GM20431 (cell line): Measurements from ENCODE around the gene MAN2C1.
"Not testable (repeated sequence)": the region's sequence is repeated elsewhere in the genome, so short reads cannot be mapped to it uniquely, and the experiment has no call there.

ENCODE experiments used
- in situ Hi-C: fragments of 300-500 bp; cut with MseI, MboI; formaldehyde crosslinking; loops from one replicate; pipeline ENCODE4 v1.15.0; 2020; ENCODE audit warnings: low sequenced_read_pairs; ENCODE audit not compliant: unreplicated experiment

MAN2C1 gene

DNA sequence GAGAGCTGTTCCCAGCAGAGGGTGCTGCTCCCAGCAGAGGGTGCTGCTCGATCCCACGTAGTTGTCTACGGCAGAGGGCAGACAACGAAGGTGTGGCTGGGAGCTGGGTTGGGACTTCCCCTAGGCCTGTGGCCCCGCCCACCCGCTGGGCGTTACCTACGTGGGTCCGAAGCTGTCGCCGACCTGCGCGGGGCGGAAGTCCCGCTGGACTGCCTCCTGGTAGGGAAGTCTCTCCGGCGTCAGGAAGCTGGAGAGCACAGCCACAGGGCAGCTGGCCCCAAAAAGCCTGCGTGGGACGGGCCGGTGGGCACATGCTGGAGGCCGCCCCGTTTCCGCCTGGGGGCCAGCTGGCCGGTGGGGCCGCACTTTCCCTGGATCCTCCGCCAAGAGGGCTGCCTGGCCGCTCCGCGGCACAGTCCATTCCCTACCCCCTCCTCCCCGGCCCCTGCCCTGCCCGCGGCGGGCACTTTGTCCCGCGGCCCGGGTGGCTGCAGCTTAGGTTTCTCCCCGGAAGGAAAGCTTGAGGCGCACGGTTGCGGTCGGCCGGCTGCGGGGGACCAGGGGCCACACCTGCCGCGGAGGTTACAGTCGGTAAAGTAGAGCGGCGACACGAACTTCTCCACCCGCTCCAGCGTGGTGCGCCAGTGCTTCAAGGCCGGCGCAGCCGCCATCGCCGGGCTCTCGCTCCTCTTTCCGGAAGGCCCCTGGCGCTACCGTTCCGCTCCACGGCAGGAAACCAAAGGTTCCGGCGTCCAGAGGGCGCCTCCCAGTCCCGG is at the start of gene MAN2C1:
TSS of gene MAN2C1 (minus strand) at position 695 of the 776 bp plus-strand sequence. CDS start at position 671, 24 bp downstream.
- in situ Hi-C loops: loop anchor here (25.0 kb wide), 1 partner anchor 294 kb away; no protein-coding TSS in a partner anchor

DNA sequence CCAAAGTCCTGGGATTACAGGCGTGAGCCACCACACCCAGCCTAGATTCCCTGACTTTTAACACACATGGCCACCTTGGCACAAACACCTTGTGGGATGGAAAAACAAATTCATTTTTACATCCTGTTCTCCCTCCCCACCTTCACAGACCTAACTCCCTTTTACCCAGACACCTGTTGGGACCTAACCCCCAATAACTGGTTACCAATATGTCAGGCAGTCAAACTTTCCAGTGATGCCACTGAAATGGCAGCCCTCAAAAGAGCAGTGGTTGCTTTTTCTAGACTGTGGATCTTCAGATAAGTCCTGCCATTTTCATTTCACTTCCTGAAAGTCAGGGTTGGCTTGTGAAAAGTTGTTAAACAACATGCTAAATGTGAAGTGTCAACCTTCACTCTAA is 48.2 kb upstream of the MAN2C1 start:
- in situ Hi-C loops: no loop called here

- in situ Hi-C loops: no loop called here
These were observed 41.8 kb upstream of the MAN2C1 start for GRCh38 chr15:75410196-75410595.

GRCh38 chr15:75407083-75407482 is 38.7 kb upstream of the MAN2C1 start:
- in situ Hi-C loops: no loop called here

- in situ Hi-C loops: no loop called here
These were observed 35.5 kb upstream of the MAN2C1 start for GRCh38 chr15:75403892-75404291.

DNA sequence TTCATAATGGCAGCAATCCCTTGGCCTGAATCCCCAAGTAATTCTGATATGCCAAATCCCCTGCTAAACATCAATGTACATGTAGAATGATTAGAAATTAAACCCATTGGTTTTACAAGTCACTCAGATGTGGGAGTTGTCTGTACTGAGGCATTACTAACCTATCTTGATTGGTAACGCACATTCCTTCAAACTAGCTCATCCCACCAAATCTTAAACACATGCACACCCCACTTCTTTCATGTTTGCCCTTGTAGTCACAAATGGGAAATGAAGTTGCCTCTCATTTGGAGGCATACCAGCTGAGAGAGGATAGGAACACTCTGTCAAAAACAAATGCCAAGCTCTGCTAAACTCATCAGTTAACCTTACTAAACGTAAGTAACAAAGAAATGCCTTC is 29.1 kb upstream of the MAN2C1 start:
- in situ Hi-C loops: no loop called here

DNA sequence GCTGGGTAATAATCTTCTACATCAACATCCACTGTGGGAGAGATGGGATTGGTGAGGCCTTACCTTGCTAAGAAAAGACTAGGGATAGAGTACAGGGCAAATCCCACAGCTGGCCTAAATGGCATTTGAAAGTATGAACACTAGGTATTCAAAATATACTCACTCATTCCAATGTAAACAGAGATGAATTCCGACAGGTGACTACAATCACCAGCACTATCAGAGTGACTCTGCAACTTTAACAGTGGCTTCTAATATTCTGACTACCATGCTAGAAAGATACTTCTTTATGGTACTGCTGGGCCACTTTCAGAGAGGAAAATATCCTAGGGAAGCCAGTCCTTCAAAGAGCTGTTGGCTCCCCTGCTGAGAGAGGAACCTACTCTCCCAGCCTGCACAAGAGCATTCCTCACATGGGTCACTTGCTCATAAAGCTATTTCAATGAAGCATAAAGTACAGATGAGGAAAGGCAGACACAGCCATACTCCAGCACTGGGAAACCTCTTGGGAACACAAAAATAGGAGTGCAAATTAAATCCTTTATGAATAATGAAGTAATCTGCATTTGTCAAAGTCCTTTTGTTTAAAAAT is 21.5 kb upstream of the MAN2C1 start:
- in situ Hi-C loops: no loop called here

DNA sequence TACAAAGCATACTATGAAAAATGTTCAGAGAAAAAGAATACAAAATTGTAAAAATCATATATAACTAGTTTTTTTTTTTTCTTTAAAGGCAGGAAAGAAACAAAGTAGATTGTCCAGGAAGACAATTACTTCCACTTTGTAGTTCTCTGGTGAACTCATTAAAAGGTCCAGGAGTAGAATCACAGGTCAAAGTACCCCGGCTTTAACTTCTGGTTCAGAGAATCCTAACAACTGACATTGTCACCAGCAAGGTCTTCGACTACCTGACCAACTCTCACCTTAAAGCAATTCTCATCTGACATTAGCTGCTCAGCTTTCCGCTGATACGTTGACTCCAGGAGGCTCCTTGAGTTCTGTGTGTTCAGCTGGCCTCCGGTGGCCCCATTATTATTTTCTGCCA is 15.6 kb upstream of the MAN2C1 start:
- in situ Hi-C loops: not testable (repeated sequence)

DNA sequence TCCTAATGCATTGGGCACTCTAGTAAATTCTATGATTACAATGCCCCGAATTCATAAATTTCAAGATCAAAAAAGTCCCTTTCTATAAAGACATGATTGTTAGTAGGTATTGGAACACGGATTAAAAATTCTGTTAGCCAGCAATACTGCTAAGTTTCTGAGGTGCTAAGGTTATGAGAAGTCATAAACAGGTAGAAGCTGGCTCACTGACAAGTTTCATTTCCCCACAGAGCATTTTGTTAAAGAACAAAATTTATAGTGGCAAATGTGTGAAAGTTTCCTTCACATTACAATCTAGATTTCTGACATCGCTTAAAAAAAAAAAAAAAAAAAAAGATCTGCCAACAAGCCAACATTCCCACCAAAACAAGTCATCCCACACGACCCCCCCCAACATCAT is 12.4 kb upstream of the MAN2C1 start:
- in situ Hi-C loops: no loop called here

- in situ Hi-C loops: loop anchor here (25.0 kb wide), 1 partner anchor 290 kb away; no protein-coding TSS in a partner anchor
These were observed 3.7 kb upstream of the MAN2C1 start for GRCh38 chr15:75371901-75372688.

GRCh38 chr15:75371486-75371885 is 3.1 kb upstream of the MAN2C1 start:
- in situ Hi-C loops: loop anchor here (25.0 kb wide), 1 partner anchor 291 kb away; no protein-coding TSS in a partner anchor

DNA sequence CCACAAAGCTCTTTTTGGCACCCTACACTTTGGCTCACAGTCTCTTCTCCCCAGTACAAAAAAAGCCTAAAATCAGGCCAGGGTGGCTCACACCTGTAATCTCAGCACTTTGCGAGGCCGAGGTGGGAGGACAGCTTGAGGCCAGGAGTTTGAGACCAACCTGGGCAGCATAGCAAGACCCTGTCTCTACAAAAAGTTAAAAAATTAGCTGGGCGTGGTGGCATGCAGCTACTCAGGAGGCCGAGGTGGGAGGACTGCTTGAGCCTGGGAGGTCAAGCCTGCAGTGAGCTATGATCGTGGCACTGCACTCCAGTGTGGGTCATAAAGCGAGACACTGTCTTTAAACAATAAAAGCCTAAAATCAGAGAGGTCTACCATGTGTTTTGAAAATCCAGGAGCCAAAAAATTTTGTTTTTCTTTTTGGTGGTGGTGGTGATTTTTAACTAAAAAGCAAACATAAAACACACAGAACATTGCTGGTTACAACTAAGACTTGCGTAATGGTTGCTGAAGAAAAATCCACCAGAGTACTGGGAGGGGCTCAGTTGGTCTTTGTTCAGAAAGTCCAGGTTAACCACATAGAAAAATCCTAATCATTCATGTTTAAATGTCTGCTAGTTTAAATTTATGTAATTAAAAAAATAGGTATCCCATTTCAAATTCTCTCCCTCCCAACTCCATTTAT is 1.6 kb upstream of the MAN2C1 start:
- in situ Hi-C loops: loop anchor here (25.0 kb wide), 1 partner anchor 292 kb away; no protein-coding TSS in a partner anchor

DNA sequence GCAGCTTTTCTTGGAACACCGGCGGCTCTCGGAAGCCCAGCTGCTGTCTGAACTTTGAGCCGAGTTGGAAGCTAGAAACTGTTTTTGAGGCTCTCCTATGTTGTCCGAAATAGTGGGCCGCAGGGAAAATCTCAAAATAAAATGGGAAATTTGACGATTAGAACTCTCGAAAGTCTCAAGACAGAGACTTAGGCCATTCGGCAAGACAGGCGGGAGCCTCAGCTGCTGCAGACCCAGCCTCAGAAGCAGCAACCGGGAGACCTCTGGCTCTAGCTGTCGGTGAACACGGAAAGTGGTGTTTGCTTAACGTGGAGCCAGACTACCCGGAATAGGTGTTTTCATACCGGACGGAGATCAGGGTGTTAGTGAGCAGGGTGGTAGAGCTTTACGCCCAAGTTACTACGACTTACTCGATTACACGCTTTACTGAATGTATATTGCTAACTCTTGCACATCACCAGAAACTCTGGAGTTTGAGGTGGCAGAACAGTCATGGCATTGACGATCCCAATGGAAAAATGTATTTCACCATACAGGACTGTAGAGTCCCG is 357 bp upstream of the MAN2C1 start:
- in situ Hi-C loops: loop anchor here (25.0 kb wide), 1 partner anchor 294 kb away; no protein-coding TSS in a partner anchor

GRCh38 chr15:75367406-75367912 is 948 bp downstream of the MAN2C1 start:
- in situ Hi-C loops: loop anchor here (25.0 kb wide), 1 partner anchor 295 kb away; no protein-coding TSS in a partner anchor

DNA sequence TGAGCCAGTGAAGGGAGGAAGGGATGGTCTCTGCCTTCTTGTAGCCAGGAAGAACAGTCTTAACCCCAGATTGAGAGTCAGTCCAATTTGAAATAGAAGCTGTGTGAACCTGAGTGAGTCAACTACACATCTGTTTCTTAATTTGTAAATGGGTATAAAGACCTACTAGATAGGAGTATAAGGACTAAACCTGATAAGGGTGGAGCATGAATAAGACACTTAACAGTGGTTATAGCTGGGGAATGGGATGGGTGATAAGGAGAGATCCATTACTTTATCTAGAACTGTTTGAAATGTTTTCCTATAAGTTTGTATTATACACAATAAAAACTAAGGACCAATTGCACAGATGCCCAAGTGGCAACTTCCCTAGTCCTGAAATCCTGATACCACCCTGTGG is 1.4 kb downstream of the MAN2C1 start:
- in situ Hi-C loops: loop anchor here (25.0 kb wide), 1 partner anchor 295 kb away; no protein-coding TSS in a partner anchor

DNA sequence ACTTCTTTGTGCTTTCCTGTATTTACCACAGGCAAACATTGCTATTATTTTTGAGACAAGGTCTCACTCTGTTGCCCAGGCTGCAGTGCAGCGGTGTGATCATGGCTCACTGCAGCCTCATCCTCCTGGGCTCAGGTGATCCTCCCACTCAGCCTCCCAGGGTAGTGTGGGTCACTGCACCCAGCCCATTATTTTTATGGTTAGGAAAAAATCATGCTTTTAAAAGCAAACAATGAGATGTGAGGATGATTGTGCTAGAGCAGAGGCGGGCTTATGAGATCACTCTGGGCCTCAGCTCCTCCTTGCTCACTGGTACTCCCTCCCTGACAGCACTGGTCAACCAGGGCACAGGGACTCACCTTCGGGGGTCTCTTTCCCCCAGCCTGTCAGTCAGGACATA is 2.2 kb downstream of the MAN2C1 start:
- in situ Hi-C loops: loop anchor here (25.0 kb wide), 1 partner anchor 296 kb away; no protein-coding TSS in a partner anchor

- in situ Hi-C loops: loop anchor here (25.0 kb wide), 1 partner anchor 297 kb away; no protein-coding TSS in a partner anchor
These were observed 3.5 kb downstream of the MAN2C1 start for GRCh38 chr15:75364881-75365280.

DNA sequence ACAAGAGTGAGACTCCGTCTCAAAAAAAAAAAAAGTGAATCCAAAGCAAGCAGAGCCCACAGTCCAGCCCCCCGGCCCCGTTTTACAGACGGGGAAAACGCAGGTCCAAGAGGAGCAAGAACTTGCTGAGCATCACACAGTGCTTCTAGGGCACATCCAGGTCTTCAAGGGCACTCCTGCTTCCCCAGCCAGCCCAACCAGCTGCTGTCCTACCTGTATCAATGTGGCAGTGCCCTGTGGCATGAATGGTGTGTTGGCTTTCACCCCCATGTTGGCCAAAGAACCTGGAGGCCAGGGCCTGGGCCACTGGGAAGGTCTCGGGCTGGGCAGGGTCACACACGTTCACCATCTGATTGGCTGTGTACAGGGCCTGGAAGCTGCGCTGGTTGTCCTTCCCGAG is 4.6 kb downstream of the MAN2C1 start:
- in situ Hi-C loops: loop anchor here (25.0 kb wide), 1 partner anchor 299 kb away; no protein-coding TSS in a partner anchor

DNA sequence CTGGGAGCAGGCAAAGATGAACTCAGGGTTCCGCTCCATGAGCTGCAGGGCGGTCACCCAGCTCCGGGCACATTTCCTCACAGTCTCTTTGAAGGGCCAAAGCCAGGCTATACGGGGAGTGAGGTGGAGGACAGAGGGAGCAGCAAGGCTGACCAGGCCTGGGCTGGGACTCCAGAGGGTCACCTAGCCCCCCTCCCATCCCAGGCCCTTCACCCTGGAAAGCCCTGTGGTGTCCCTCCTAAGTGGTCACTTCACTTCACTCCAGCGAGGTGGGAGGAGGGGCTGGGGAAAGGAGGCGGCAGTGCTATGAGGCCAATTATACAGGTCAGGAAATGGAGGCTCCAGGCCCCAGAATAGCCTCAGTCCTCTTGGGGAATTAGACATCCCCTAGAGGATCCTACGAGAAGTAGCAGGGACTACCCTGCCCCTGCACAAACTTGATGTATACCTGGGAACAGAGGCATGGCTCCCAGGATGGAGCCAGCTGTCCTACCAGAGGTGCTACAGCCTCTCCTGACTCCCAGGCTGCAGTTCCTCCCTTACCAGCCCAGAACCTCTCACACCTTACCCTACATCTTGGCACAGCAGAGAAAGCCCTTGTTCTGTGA is 5.7 kb downstream of the MAN2C1 start:
- in situ Hi-C loops: loop anchor here (25.0 kb wide), 1 partner anchor 300 kb away; no protein-coding TSS in a partner anchor
